ENCODE measurements around the gene ASB3. TPM values are rescaled to one million over a fixed set of nuclear protein-coding genes. Genes with fewer than 3 reads are reported as not detected.

Gene ASB3
- total RNA-seq, 1 experiment from 2014 or later = 23.1 TPM

- Histone ChIP-seq H4K20me1 (ENCODE audit: control insufficient read depth, insufficient read depth, insufficient read length) (no peaks in the 10 kb centered on the region), H2BK20ac (ENCODE audit: low read depth, low read length, poor library complexity, severe bottlenecking) (no peak overlapping the region), H3K23ac (ENCODE audit: insufficient read length, low read depth, low read length) (no peak overlapping the region), H4K8ac (replicated peaks; ENCODE audit: insufficient read length, low read depth, low read length) (no peak overlapping the region), H4K5ac (ENCODE audit: insufficient read length, low read depth, low read length) (no peak overlapping the region), H3T11ph (ENCODE audit: low read length) (no peak overlapping the region), H3K9ac (ENCODE audit: extremely low read depth, insufficient read length, low read length) (no peak overlapping the region), H3K4ac (ENCODE audit: low read depth, low read length) (no peak overlapping the region), H3K14ac (ENCODE audit: insufficient read depth, low read length) (no peak overlapping the region), H3K18ac (ENCODE audit: insufficient read length, low read depth, low read length) (no peak overlapping the region), H3K9me3 (ENCODE audit: control insufficient read depth, low read depth, low read length) (no peaks in the 10 kb centered on the region), H2AFZ (ENCODE audit: low read length) (no peak overlapping the region), H4K91ac (ENCODE audit: insufficient read length, low read depth, low read length) (no peak overlapping the region), H3K79me2 (ENCODE audit: insufficient read depth, low read length) (no peaks in the 10 kb centered on the region), H3K27me3 (ENCODE audit: insufficient read depth, low read length) (no peaks in the 10 kb centered on the region), H3K4me2 (ENCODE audit: insufficient read depth, insufficient read length, low read length) (no peak overlapping the region), H2BK5ac (ENCODE audit: insufficient read length, low read length) (no peak overlapping the region), H3K4me1 (ENCODE audit: insufficient read depth, low read length) (no peaks in the 10 kb centered on the region), H3K27ac (ENCODE audit: insufficient read length, low read depth, low read length) (no peak overlapping the region), H3K56ac (ENCODE audit: insufficient read length, low read depth, low read length) (no peak overlapping the region), H2BK120ac (ENCODE audit: low read depth, low read length, poor library complexity, severe bottlenecking) (no peak overlapping the region), H3K79me1 (ENCODE audit: insufficient read depth, low read depth, low read length, poor library complexity, severe bottlenecking) (no peaks in the 10 kb centered on the region), H2BK12ac (ENCODE audit: insufficient read length, low read depth, low read length) (no peak overlapping the region), H2BK15ac (ENCODE audit: low read depth, low read length) (no peak overlapping the region), H2AK5ac (ENCODE audit: insufficient read length, low read length) (no peak overlapping the region), H3K23me2 (ENCODE audit: insufficient read length, low read depth, low read length, poor library complexity, severe bottlenecking) (no peaks in the 10 kb centered on the region)
- peaks cover 8 to 28% (median 24%) of the 10 kb centered on the region in 3 experiments; a peak in 6 of 7 replicates for H3K36me3 Mint-ChIP-seq (ENCODE audit: insufficient read depth in 1 of 3, low read depth in 3 of 3)
- TF ChIP-seq CTCF (conservative IDR thresholded peaks at IDR 0.05) = no peak
- no peak overlapping the region for H3K27ac Mint-ChIP-seq
- no peak overlapping the region for H3K4me3 Mint-ChIP-seq
- H3K4me1 Mint-ChIP-seq = no peaks in the 10 kb centered on the region
- no peaks in the 10 kb centered on the region for H3K27me3 Mint-ChIP-seq (ENCODE audit: low read depth)
- no peaks in the 10 kb centered on the region; a peak in 1 of 5 replicates for H3K9me3 Mint-ChIP-seq
- no peak for DNase-seq
- WGBS (ENCODE audit: extremely low coverage, insufficient read length, low lambda C conversion rate) = no CpG with 5 or more reads among the region's 4 CpGs
Measured at GRCh38 chr2:53697092-53697491, 89.7 kb downstream of the ASB3 start.

All from H9 (cell line).